H1 (cell line): ENCODE results near the gene RHOC. TPM values are rescaled to one million over a fixed set of nuclear protein-coding genes. Genes with fewer than 3 reads are reported as not detected.

Experiments
- EGR1 ChIP-seq: IDR thresholded peaks from 2 replicates; pipeline ENCODE4 v1.6.1; 2011; ENCODE audit warnings: low read depth, low read length, borderline replicate concordance
- RNF2 ChIP-seq: fragments of 200-900, 300-1000 bp; sonication (generic); IDR thresholded peaks from 2 replicates; pipeline ENCODE4 v1.7.1; 2016; ENCODE audit warnings: borderline replicate concordance, low read depth, mild to moderate bottlenecking, antibody characterized with exemption, low read length; ENCODE audit not compliant: poor library complexity, severe bottlenecking; ENCODE audit errors: missing control alignments
- TEAD4 ChIP-seq: IDR thresholded peaks from 2 replicates; pipeline ENCODE4 v1.6.1; 2012; ENCODE audit warnings: low read depth, low read length, inconsistent platforms, mixed read lengths
- polyA plus RNA-seq, 7 experiments: library from polyadenylated mRNA; depleted of rRNA in 3 of 7; stranded (reverse) in 5 of 7; unstranded in 2 of 7; fragments of >200 nt in 5 of 7; fragments of 200-250 nt in 2 of 7; gene quantifications; 1 replicate in 5 of 7; 2 replicates in 1 of 7; 4 replicates in 1 of 7; pipeline versions ENCODE4 v1.2.1 to v1.2.3, GENCODE V29; 2011 to 2013; ENCODE audit warnings: missing spikeins in 2 of 7, mixed read lengths in 2 of 7
- total RNA-seq: library from RNA; stranded (reverse); fragmentation: NEBNext Ultra II Directional; extraction: Animal tissue kit (Norgen Biotek cat#: 25700); gene quantifications from 2 replicates; pipeline ENCODE4 v1.2.1, GENCODE V29; 2021
- TF ChIP-seq, protein P1 (sequence below), 3 experiments: IDR thresholded peaks; 1 replicate in 2 of 3; 2 replicates in 1 of 3; pipeline versions ENCODE4 v1.5.1 to v1.6.1; 2011; ENCODE audit warnings: low read length in 3 of 3, mild to moderate bottlenecking in 3 of 3, inconsistent platforms in 2 of 3, low read depth in 1 of 3, moderate library complexity in 1 of 3; ENCODE audit not compliant: insufficient read depth in 1 of 3; ENCODE audit errors: control extremely low read depth in 1 of 3
- TF ChIP-seq, protein P2 (sequence below): IDR thresholded peaks from 2 replicates; pipeline ENCODE4 v1.6.1; 2012; ENCODE audit warnings: inconsistent platforms

Gene RHOC
- total and polyA plus RNA-seq, 2 of the 8 experiments (the other 6 are each of a cell fraction or from before 2014, with no cell fraction given): 53.6 to 97.5 TPM

DNA sequence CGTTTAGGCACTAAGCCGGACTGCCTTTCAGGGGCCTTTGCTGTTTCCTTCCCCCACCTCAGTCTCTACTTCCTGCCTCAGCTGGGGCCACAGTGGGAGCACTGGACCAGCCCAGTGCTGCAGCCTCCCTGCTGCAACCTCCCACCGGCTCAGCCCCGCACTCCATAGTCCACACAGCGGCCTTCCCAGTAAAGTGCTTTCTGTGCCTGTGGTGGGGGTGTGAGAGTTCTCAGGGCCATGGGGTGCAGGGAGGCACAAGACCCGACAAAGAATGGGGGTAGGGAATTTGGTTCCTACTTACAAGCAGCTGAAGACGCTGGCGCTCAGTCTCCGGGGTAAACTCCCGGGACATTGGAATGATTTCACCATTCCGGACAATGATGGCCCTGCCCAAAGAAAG lies 4.7 kb upstream of the RHOC start (continued):
- TF ChIP-seq, protein P1, sequence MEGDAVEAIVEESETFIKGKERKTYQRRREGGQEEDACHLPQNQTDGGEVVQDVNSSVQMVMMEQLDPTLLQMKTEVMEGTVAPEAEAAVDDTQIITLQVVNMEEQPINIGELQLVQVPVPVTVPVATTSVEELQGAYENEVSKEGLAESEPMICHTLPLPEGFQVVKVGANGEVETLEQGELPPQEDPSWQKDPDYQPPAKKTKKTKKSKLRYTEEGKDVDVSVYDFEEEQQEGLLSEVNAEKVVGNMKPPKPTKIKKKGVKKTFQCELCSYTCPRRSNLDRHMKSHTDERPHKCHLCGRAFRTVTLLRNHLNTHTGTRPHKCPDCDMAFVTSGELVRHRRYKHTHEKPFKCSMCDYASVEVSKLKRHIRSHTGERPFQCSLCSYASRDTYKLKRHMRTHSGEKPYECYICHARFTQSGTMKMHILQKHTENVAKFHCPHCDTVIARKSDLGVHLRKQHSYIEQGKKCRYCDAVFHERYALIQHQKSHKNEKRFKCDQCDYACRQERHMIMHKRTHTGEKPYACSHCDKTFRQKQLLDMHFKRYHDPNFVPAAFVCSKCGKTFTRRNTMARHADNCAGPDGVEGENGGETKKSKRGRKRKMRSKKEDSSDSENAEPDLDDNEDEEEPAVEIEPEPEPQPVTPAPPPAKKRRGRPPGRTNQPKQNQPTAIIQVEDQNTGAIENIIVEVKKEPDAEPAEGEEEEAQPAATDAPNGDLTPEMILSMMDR (IDR thresholded peaks at IDR 0.05; ENCODE audit: control extremely low read depth in 1 of 3, insufficient read depth in 1 of 3, low read depth in 1 of 3, low read length in 3 of 3): no peak
- TF ChIP-seq RNF2 (no peak), TEAD4 (no peak), EGR1 (no peak)
- TF ChIP-seq, protein P2, sequence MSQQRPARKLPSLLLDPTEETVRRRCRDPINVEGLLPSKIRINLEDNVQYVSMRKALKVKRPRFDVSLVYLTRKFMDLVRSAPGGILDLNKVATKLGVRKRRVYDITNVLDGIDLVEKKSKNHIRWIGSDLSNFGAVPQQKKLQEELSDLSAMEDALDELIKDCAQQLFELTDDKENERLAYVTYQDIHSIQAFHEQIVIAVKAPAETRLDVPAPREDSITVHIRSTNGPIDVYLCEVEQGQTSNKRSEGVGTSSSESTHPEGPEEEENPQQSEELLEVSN: no peak
